K562 (cell line): ENCODE data around the gene BCAN. TPM values are rescaled to one million over a fixed set of nuclear protein-coding genes. Genes with fewer than 3 reads are reported as not detected.

Experiments
- ATAC-seq: fragments of 200-7000 bp; cut with Tn5 transposase; 3 replicates; pipeline ENCODE4 v1.9.1; 2020; ENCODE audit warnings: moderate library complexity
- BruUV-seq: library from RNA; stranded (reverse); fragments of 400-500 nt; replicated peaks from 2 replicates; lab custom pipeline; 2021; lab: Mats Ljungman, UMichigan
- CTCF ChIA-PET: fragments of 300-600 bp; formaldehyde crosslinking; extraction: SDS; loops from one replicate; lab custom pipeline; 2021; ENCODE audit warnings: low intra/inter-chr PET ratio; lab: Yijun Ruan, JAX
- POLR2A ChIA-PET: fragments of 300-600, 350-650 bp; sonication (Branson Sonifier 250); formaldehyde crosslinking; extraction: SDS; loops from one replicate; lab custom pipeline; 2021; ENCODE audit warnings: antibody characterized with exemption, inconsistent platforms; lab: Yijun Ruan, JAX
- DNase-seq, 4 experiments: peaks; one replicate each; pipeline versions ENCODE4 v3.0.0 to v3.0.0-alpha.2; 2011 to 2018; ENCODE audit warnings: low spot score in 3 of 4, mixed read lengths in 3 of 4; ENCODE audit errors: extremely low read depth in 1 of 4
- FAIRE-seq: peaks from 2 replicates; lab custom pipeline; 2011; peaks lifted over from hg19 to GRCh38; lab: Jason Lieb, UNC
- H2AFZ ChIP-seq: 2 replicates; pipeline ENCODE4 v1.6.0; 2011; ENCODE audit warnings: low read depth, low read length, control low read depth, inconsistent platforms
- H3K27ac ChIP-seq: fragments of 200-600 bp; 3 replicates; pipeline ENCODE4 v1.8.0; 2011; ENCODE audit warnings: low read depth, mild to moderate bottlenecking, control low read depth, inconsistent platforms, low read length, moderate library complexity, mixed read lengths; ENCODE audit errors: extremely low read depth
- H3K27me3 ChIP-seq, 2 experiments: fragments of 300-600 bp in 1 of 2; 2 replicates in 1 of 2; 3 replicates in 1 of 2; pipeline versions ENCODE4 v1.6.0 to v1.8.0; 2011; ENCODE audit warnings: inconsistent platforms in 2 of 2, low read length in 2 of 2, mild to moderate bottlenecking in 1 of 2, mixed read lengths in 1 of 2, moderate library complexity in 1 of 2; ENCODE audit not compliant: control insufficient read depth in 2 of 2, insufficient read depth in 2 of 2
- H3K36me3 ChIP-seq: fragments of 300-600 bp; 3 replicates; pipeline ENCODE4 v1.8.0; 2011; ENCODE audit warnings: mild to moderate bottlenecking, low read length, inconsistent platforms; ENCODE audit not compliant: control insufficient read depth, insufficient read depth
- H3K4me1 ChIP-seq, 2 experiments: fragments of 200-600 bp in 1 of 2; replicated peaks in 1 of 2; 2 replicates in 1 of 2; 3 replicates in 1 of 2; pipeline versions ENCODE4 v1.5.1 to v1.8.0; 2011; ENCODE audit warnings: inconsistent platforms in 2 of 2, low read length in 2 of 2, mild to moderate bottlenecking in 1 of 2, mixed read lengths in 1 of 2, moderate library complexity in 1 of 2; ENCODE audit not compliant: control insufficient read depth in 2 of 2, insufficient read depth in 2 of 2
- H3K4me2 ChIP-seq: 2 replicates; pipeline ENCODE4 v1.6.1; 2011; ENCODE audit warnings: low read length, control low read depth, inconsistent platforms, mixed read lengths; ENCODE audit not compliant: insufficient read depth
- H3K4me3 ChIP-seq: fragments of 200-600 bp; sonication (generic), shearing (Covaris generic); 2 replicates; pipeline ENCODE4 v1.5.1; 2016; ENCODE audit warnings: control low read depth, inconsistent platforms
- H3K79me2 ChIP-seq: fragments of 200-600 bp; 3 replicates; pipeline ENCODE4 v1.8.0; 2011; ENCODE audit warnings: low read length, inconsistent platforms; ENCODE audit not compliant: control insufficient read depth, insufficient read depth
- H3K9ac ChIP-seq, 2 experiments: 2 replicates each; pipeline versions ENCODE4 v1.6.0 to v1.6.1; 2011; ENCODE audit warnings: low read depth in 2 of 2, low read length in 2 of 2, control low read depth in 1 of 2, inconsistent platforms in 1 of 2, mild to moderate bottlenecking in 1 of 2, mixed read lengths in 1 of 2; ENCODE audit not compliant: insufficient read depth in 1 of 2
- H3K9me1 ChIP-seq: one replicate; pipeline ENCODE4 v1.6.0; 2011; ENCODE audit warnings: inconsistent platforms, mild to moderate bottlenecking, low read length, moderate library complexity; ENCODE audit not compliant: control insufficient read depth, insufficient read depth
- H3K9me3 ChIP-seq: replicated peaks from 2 replicates; pipeline ENCODE4 v1.5.1; 2011; ENCODE audit warnings: low read depth, low read length, inconsistent platforms; ENCODE audit not compliant: control insufficient read depth, insufficient read depth
- H4K20me1 ChIP-seq: replicated peaks from 2 replicates; pipeline ENCODE4 v1.6.1; 2011; ENCODE audit warnings: low read length, inconsistent platforms, mixed read lengths; ENCODE audit not compliant: control insufficient read depth, insufficient read depth
- EHMT2 ChIP-seq: fragments of 450-650 bp; IDR thresholded peaks from 2 replicates; pipeline ENCODE4 v1.6.1; 2018; ENCODE audit warnings: antibody characterized with exemption
- ELF4 ChIP-seq: fragments of 450-650 bp; formaldehyde crosslinking; IDR thresholded peaks from 2 replicates; pipeline ENCODE4 v1.4.0; 2022; ENCODE audit warnings: missing genetic modification characterization
- EP300 ChIP-seq: IDR thresholded peaks from 2 replicates; pipeline ENCODE4 v1.6.1; 2012; ENCODE audit warnings: low read length, improper control_type of control experiment
- EP400 ChIP-seq: fragments of 450-650 bp; IDR thresholded peaks from 2 replicates; pipeline ENCODE4 v1.6.1; 2017; ENCODE audit warnings: antibody characterized with exemption, mild to moderate bottlenecking, moderate library complexity
- FIP1L1 ChIP-seq: fragments of 200-400 bp; formaldehyde crosslinking; IDR thresholded peaks from 2 replicates; pipeline ENCODE4 v1.6.1; 2018; ENCODE audit warnings: mild to moderate bottlenecking, low read depth, low read length; ENCODE audit not compliant: poor library complexity, severe bottlenecking
- NCOR1 ChIP-seq: fragments of 450-650 bp; IDR thresholded peaks from 2 replicates; pipeline ENCODE4 v1.6.1; 2016; ENCODE audit warnings: mild to moderate bottlenecking, moderate library complexity
- NEUROD1 ChIP-seq: fragments of 150-350 bp; IDR thresholded peaks from 2 replicates; pipeline ENCODE4 v1.6.1; 2014; ENCODE audit warnings: borderline replicate concordance, low read length, low read depth; ENCODE audit not compliant: partially characterized antibody
- PREB ChIP-seq: sonication (generic); formaldehyde crosslinking; IDR thresholded peaks from 2 replicates; pipeline ENCODE4 v1.8.1; 2023; ENCODE audit warnings: mild to moderate bottlenecking, missing genetic modification reagents
- SMARCC2 ChIP-seq: fragments of 450-650 bp; IDR thresholded peaks from 2 replicates; pipeline ENCODE4 v1.6.1; 2017; ENCODE audit warnings: antibody characterized with exemption, moderate library complexity, mild to moderate bottlenecking, low read depth
- TBL1XR1 ChIP-seq, 2 experiments: IDR thresholded peaks; 2 replicates each; pipeline ENCODE4 v1.6.1; 2012; ENCODE audit warnings: improper control_type of control experiment in 2 of 2, low read length in 2 of 2, mild to moderate bottlenecking in 1 of 2
- TBP ChIP-seq: optimal IDR thresholded peaks from 2 replicates; pipeline ENCODE3; 2011; ENCODE audit warnings: low read depth, low read length, improper control_type of control experiment
- TRIM24 ChIP-seq, 2 experiments: fragments of 450-650 bp; IDR thresholded peaks; 2 replicates each; pipeline ENCODE4 v1.6.1; 2016
- ZBTB5 ChIP-seq: fragments of 450-650 bp; IDR thresholded peaks from 2 replicates; pipeline ENCODE4 v1.6.1; 2017; ENCODE audit warnings: antibody characterized with exemption
- ZNF311 ChIP-seq: fragments of 250-450 bp; sonication (Bioruptor Pico); IDR thresholded peaks from 2 replicates; pipeline ENCODE4 v1.4.0; 2020; ENCODE audit warnings: mild to moderate bottlenecking, moderate library complexity
- WGBS: fragments of 100-300 bp; shearing (Covaris generic); methylation state at CpG from one replicate; pipeline ENCODE4 v1.1.6; 2016; ENCODE audit warnings: low coverage, mixed read lengths; ENCODE audit not compliant: insufficient coverage; ENCODE audit errors: missing lambda C conversion rate; 5-methylcytosine and 5-hydroxymethylcytosine counted together
- in situ Hi-C: fragments of 300-500 bp; cut with MboI; formaldehyde crosslinking; loops from 4 replicates; pipeline ENCODE4 v1.15.0; 2018; ENCODE audit warnings: inconsistent platforms, mixed read lengths
- intact Hi-C: fragments of 100-400 bp; cut with micrococcal nuclease; formaldehyde crosslinking; loops from 2 replicates; pipeline ENCODE4 v1.14.2; 2022
- polyA plus RNA-seq, 8 experiments: library from polyadenylated mRNA; depleted of rRNA in 4 of 8; stranded (reverse) in 5 of 8; unstranded in 3 of 8; fragments of >200 nt; fragmentation: Nextera tagmentation in 2 of 8; fragmentation: Illumina TruSeq in 1 of 8; extraction: Ambion mirVana in 2 of 8; extraction: Trizol in 1 of 8; gene quantifications; 2 replicates each; pipeline versions ENCODE4 v1.2.1 to v1.2.3, GENCODE V29; 2011 to 2014; ENCODE audit warnings: inconsistent platforms in 1 of 8, missing spikeins in 1 of 8
- total RNA-seq, 7 experiments: library from RNA; depleted of rRNA in 6 of 7; stranded (reverse); fragments of >200 nt in 6 of 7; fragmentation: Illumina TruSeq in 2 of 7; extraction: Trizol in 2 of 7; gene quantifications; 2 replicates each; pipeline versions ENCODE4 v1.2.1 to v1.2.3, GENCODE V29; 2011 to 2021; ENCODE audit warnings: low replicate concordance in 1 of 7

The BCAN gene
- total and polyA plus RNA-seq, 9 of the 15 experiments (the other 6 are each of a cell fraction or from before 2014, with no cell fraction given): 0.04 to 0.33 (median 0.14) TPM; not detected in 5

- no peak for TF ChIP-seq PREB
- no peak for TF ChIP-seq ZNF311 (CRISPR knock-in tag)
These were observed 42.4 kb downstream of the BCAN start (continued) for GRCh38 chr1:156684227-156684782.

GRCh38 chr1:156689035-156689952 is 47.4 kb downstream of the BCAN start:
- ATAC-seq (peak; percentile 81), DNase-seq (peak; percentile 87 to 90 (median 88)), FAIRE-seq (peak; percentile 97)
- Histone ChIP-seq H3K4me3 (peak overlapping the region; percentile 32), H3K36me3 (no peaks in the 10 kb centered on the region), H3K9me1 (no peaks in the 10 kb centered on the region), H3K79me2 (0 out of 3 replicates have a peak, but pooled peaks cover 3% of the 10 kb centered on the region), H3K9me3 (no peaks in the 10 kb centered on the region), H3K4me2 (peak overlapping the region; percentile 86), H3K9ac (peak overlapping the region; percentile 68 to 89), H3K4me1 (peaks cover 45 to 54% of the 10 kb centered on the region in 2 experiments), H3K27me3 (0 out of 5 replicates have a peak, but pooled peaks cover 0 to 2% of the 10 kb centered on the region in 2 experiments), H4K20me1 (no peaks in the 10 kb centered on the region), H3K27ac (peak overlapping the region; percentile 21; the same call in 2 of the 3 replicates), H2AFZ (peak overlapping the region; percentile 98)
- 1% methylated on average over 22 of the region's 23 CpGs for WGBS
- no TSS peak for BruUV-seq
- CTCF ChIA-PET: interaction anchor here (0.6 to 6.6 kb wide), 12 partner anchors 11 to 232 kb away, joined by 3 to 143 read pairs (median 4); partner anchors contain the start of genes CRABP2, ISG20L2, METTL25B and NES
- POLR2A ChIA-PET: interaction anchor here (0.6 to 5.9 kb wide), 25 partner anchors 9 to 487 kb away, joined by 3 to 60 read pairs (median 3); partner anchors contain the start of genes CRABP2, ISG20L2 and METTL25B
- in situ Hi-C loops: no loop called here
- intact Hi-C loops: loop anchor here (1.0 to 5.0 kb wide), 4 partner anchors 17 to 201 kb away; partner anchors contain the start of gene NTRK1
- TF ChIP-seq ELF4 (CRISPR knock-in tag) (no peak), TBP (peak; percentile 42), FIP1L1 (no peak), SMARCC2 (no peak), TRIM24 (IDR thresholded peaks at IDR 0.05) (no peak), NEUROD1 (peak; percentile 6), NCOR1 (no peak), ZBTB5 (no peak), EP400 (no peak; the same call in 1 of the 2 replicates), EP300 (0 out of 2 replicates have a peak, but pooled peaks have one; percentile 12), EHMT2 (no peak), TBL1XR1 (IDR thresholded peaks at IDR 0.05; ENCODE audit: low read length in 2 of 2) (0 out of 4 replicates have a peak, but pooled peaks of 1 of the 2 experiments have one; percentile 9)
